Loucy (cell line): ENCODE results near the gene TFAM.
"Not testable (repeated sequence)": the region's sequence is repeated elsewhere in the genome, so short reads cannot be mapped to it uniquely, and the experiment has no call there.

Experiments used
- H2AFZ ChIP-seq: fragments of 200-600 bp; sonication (generic); 2 replicates; pipeline ENCODE4 v1.6.0; 2016; ENCODE audit warnings: antibody characterized with exemption, mild to moderate bottlenecking, low read length, moderate library complexity
- H3F3A ChIP-seq: fragments of 200-600 bp; 2 replicates; pipeline ENCODE4 v1.6.0; 2016; ENCODE audit warnings: antibody characterized with exemption, low read depth, mild to moderate bottlenecking
- H3K27me3 ChIP-seq: fragments of 200-600 bp; sonication (generic); 2 replicates; pipeline ENCODE4 v1.6.1; 2014; ENCODE audit warnings: low read length, mild to moderate bottlenecking; ENCODE audit not compliant: insufficient read depth, poor library complexity, severe bottlenecking
- H3K36me3 ChIP-seq: fragments of 200-600 bp; sonication (generic); 2 replicates; pipeline ENCODE4 v1.6.1; 2016; ENCODE audit warnings: low read length; ENCODE audit not compliant: insufficient read depth
- H3K4me1 ChIP-seq: fragments of 200-600 bp; sonication (generic); 2 replicates; pipeline ENCODE4 v1.5.1; 2014; ENCODE audit warnings: low read length, mild to moderate bottlenecking; ENCODE audit not compliant: insufficient read depth, poor library complexity, severe bottlenecking
- H3K4me2 ChIP-seq: fragments of 200-600 bp; sonication (generic); 2 replicates; pipeline ENCODE4 v1.6.0; 2014; ENCODE audit warnings: antibody characterized with exemption, low read length, low read depth, mild to moderate bottlenecking; ENCODE audit not compliant: poor library complexity, severe bottlenecking
- H3K4me3 ChIP-seq: fragments of 200-600 bp; sonication (generic); 2 replicates; pipeline ENCODE4 v1.5.1; 2014; ENCODE audit warnings: low read length, mild to moderate bottlenecking, mixed read lengths; ENCODE audit not compliant: poor library complexity, severe bottlenecking
- H3K79me2 ChIP-seq: fragments of 200-600 bp; sonication (generic); 2 replicates; pipeline ENCODE4 v1.6.1; 2014; ENCODE audit warnings: low read length; ENCODE audit not compliant: insufficient read depth
- H3K9ac ChIP-seq: fragments of 200-600 bp; sonication (generic); 2 replicates; pipeline ENCODE4 v1.6.0; 2014; ENCODE audit warnings: mild to moderate bottlenecking, low read depth, low read length, moderate library complexity; ENCODE audit not compliant: poor library complexity, severe bottlenecking
- H3K9me2 ChIP-seq: fragments of 200-600 bp; sonication (generic); replicated peaks from 2 replicates; pipeline ENCODE4 v1.6.1; 2016; ENCODE audit warnings: low read depth, low read length, mixed read lengths
- H3K9me3 ChIP-seq: fragments of 200-600 bp; sonication (generic); 2 replicates; pipeline ENCODE4 v1.6.1; 2014; ENCODE audit warnings: mild to moderate bottlenecking, antibody characterized with exemption, low read length, low read depth; ENCODE audit not compliant: insufficient read depth
- H4K20me1 ChIP-seq: fragments of 200-600 bp; sonication (generic); 2 replicates; pipeline ENCODE4 v1.6.0; 2014; ENCODE audit warnings: antibody characterized with exemption, low read length, mild to moderate bottlenecking; ENCODE audit not compliant: insufficient read depth, poor library complexity, severe bottlenecking
- CTCF ChIP-seq: fragments of 200-600 bp; sonication (generic); conservative IDR thresholded peaks from 2 replicates; pipeline ENCODE4 v1.5.1; 2014; ENCODE audit warnings: mild to moderate bottlenecking, antibody characterized with exemption, low read length
- EZH2phosphoT487 ChIP-seq: fragments of 200-600 bp; IDR thresholded peaks from 2 replicates; pipeline ENCODE4 v1.6.1; 2018; ENCODE audit warnings: antibody characterized with exemption, mild to moderate bottlenecking, moderate library complexity, borderline replicate concordance

Gene TFAM

GRCh38 chr10:58412502-58412961, 27.3 kb downstream of the TFAM start:
- H2AFZ ChIP-seq, result no peak overlapping the region
- H3K79me2 ChIP-seq, result no peaks in the 10 kb centered on the region
- TF ChIP-seq CTCF (no peak), EZH2phosphoT487 (no peak)
- H3K27me3 ChIP-seq, result no peaks in the 10 kb centered on the region
- no peaks in the 10 kb centered on the region for H3F3A ChIP-seq
- no peaks in the 10 kb centered on the region for H3K36me3 ChIP-seq
- no peak overlapping the region for H3K9ac ChIP-seq
- H3K9me2 ChIP-seq, result no peaks in the 10 kb centered on the region
- no peak overlapping the region for H3K4me2 ChIP-seq
- H3K9me3 ChIP-seq, result no peaks in the 10 kb centered on the region
- no peak overlapping the region for H3K4me3 ChIP-seq
- H4K20me1 ChIP-seq, result no peaks in the 10 kb centered on the region
- H3K4me1 ChIP-seq, result no peaks in the 10 kb centered on the region

DNA sequence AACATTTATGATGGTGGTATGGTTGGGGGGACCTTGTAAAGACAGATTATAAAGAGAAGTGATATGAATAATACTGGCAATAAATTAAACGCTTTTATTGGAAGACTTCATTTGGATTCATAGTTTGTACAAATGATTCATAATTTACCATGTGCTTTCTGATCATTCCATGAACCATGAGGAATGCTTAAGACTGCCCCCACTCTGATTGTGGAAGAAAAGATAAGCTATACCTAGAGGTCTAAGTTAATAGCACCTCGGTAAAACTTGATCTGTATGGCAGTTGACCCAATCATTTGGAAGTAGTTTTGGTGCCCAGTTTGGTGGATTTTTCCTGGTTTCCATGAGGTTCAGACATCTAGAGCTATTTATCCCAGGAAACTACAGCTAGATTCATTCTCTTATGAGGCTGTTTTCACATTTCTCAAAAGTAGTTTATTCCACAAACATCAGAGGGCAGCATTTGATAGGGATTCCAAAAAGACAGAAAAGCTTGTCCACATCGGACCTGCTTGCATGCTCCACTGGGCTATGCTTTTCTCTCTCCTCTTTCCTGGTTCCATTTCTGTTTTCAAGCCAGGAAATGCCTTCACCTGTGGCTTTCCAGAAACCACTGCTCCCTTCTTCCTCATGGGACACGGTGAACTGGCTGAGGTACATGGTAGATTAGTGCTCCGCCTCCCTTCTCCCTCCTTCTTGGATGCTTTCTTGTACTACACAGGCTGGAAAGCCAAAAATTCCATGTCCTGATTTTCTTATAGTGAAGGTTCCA, 29.2 kb downstream of the TFAM start:
- Histone ChIP-seq H3K79me2 (no peaks in the 10 kb centered on the region), H3K9ac (no peak overlapping the region), H3K36me3 (no peaks in the 10 kb centered on the region), H3K4me3 (no peak overlapping the region), H3F3A (no peaks in the 10 kb centered on the region), H3K4me2 (no peak overlapping the region), H3K27me3 (no peaks in the 10 kb centered on the region), H3K9me3 (no peaks in the 10 kb centered on the region), H4K20me1 (no peaks in the 10 kb centered on the region), H3K9me2 (no peaks in the 10 kb centered on the region), H3K4me1 (no peaks in the 10 kb centered on the region), H2AFZ (no peak overlapping the region)
- TF ChIP-seq CTCF, result no peak; the same call in 1 of the 2 replicates
- TF ChIP-seq EZH2phosphoT487, result no peak

DNA sequence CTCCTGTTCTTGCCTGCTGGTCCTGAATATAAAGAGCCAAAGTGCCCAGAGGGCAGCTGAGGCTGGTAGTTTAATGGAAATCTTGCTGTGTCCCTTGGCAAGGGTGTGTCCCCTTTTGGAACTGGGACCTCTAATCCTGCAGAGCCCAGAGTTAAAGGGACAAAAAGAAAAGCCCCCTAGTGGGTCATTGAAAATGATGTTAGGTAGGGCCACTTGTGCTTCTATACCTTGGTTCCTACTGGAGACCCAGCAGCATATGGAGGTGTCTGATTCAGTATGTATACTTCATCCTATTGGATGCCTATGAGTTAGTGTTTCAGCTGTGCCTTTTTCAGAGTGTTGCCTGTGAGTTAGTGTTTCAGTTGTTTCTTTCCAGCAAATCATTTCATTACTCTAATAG, 30.5 kb downstream of the TFAM start:
- no peaks in the 10 kb centered on the region for H3F3A ChIP-seq
- no peaks in the 10 kb centered on the region for H3K79me2 ChIP-seq
- H4K20me1 ChIP-seq, result no peaks in the 10 kb centered on the region
- H3K9ac ChIP-seq, result no peak overlapping the region
- no peak overlapping the region for H3K4me2 ChIP-seq
- no peak overlapping the region for H3K4me3 ChIP-seq
- TF ChIP-seq CTCF, result no peak
- TF ChIP-seq EZH2phosphoT487, result no peak
- H3K4me1 ChIP-seq, result no peaks in the 10 kb centered on the region
- H3K27me3 ChIP-seq, result no peaks in the 10 kb centered on the region
- H2AFZ ChIP-seq, result no peak overlapping the region
- H3K9me3 ChIP-seq, result no peaks in the 10 kb centered on the region
- H3K9me2 ChIP-seq, result no peaks in the 10 kb centered on the region
- H3K36me3 ChIP-seq, result no peaks in the 10 kb centered on the region

DNA sequence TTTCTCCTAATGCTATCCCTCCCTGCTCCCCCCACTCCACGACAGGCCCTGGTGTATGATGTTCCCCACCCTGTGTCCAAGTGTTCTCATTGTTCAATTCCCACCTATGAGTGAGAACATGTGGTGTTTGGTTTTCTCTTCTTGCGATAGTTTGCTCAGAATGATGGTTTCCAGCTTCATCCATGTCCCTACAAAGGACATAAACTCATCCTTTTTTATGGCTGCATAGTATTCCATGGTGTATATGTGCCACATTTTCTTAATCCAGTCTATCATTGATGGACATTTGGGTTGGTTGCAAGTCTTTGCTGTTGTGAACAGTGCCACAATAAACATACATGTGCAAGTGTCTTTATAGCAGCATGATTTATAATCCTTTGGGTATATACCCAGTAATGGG, 32.7 kb downstream of the TFAM start:
- H4K20me1 ChIP-seq, H3K4me3 ChIP-seq, H3K9ac ChIP-seq, H3F3A ChIP-seq, H3K9me2 ChIP-seq, H3K36me3 ChIP-seq, H3K79me2 ChIP-seq, H3K4me1 ChIP-seq, H3K27me3 ChIP-seq, H3K9me3 ChIP-seq, H3K4me2 ChIP-seq, H2AFZ ChIP-seq: not testable (repeated sequence)
